ENCODE measurements around the gene TF. TPM values are rescaled to one million over a fixed set of nuclear protein-coding genes. Genes with fewer than 3 reads are reported as not detected.
"Not testable (repeated sequence)": the region's sequence is repeated elsewhere in the genome, so short reads cannot be mapped to it uniquely, and the experiment has no call there.

Gene TF
- total RNA-seq, 2 donors from 2014 or later = 0.85 to 2.6 TPM

GRCh38 chr3:133760916-133761315 is 14.7 kb downstream of the TF start:
- no peak for DNase-seq
- ATAC-seq = no peak
- intact Hi-C loops (cut with DNase I, micrococcal nuclease) = no loop called here

GRCh38 chr3:133761605-133762484 is 15.7 kb downstream of the TF start:
- intact Hi-C loops (cut with DNase I, micrococcal nuclease) = no loop called here
- no peak for ATAC-seq

GRCh38 chr3:133762539-133762938 is 16.3 kb downstream of the TF start:
- DNase-seq (no peak), ATAC-seq (no peak)
- intact Hi-C loops (cut with DNase I, micrococcal nuclease) = no loop called here

More at GRCh38 chr3:133761605-133762484, 15.7 kb downstream of the TF start:
- no peak for DNase-seq

- no peak for ATAC-seq
- intact Hi-C loops (cut with DNase I, micrococcal nuclease) = no loop called here
- DNase-seq = no peak
Measured at GRCh38 chr3:133763797-133764683, 17.8 kb downstream of the TF start.

GRCh38 chr3:133765256-133765655 is 19.1 kb downstream of the TF start:
- DNase-seq (no peak), ATAC-seq (no peak)
- intact Hi-C loops (cut with DNase I, micrococcal nuclease) = no loop called here

GRCh38 chr3:133767607-133768006 is 21.4 kb downstream of the TF start:
- ATAC-seq = no peak
- intact Hi-C loops (cut with DNase I, micrococcal nuclease) = no loop called here
- DNase-seq = no peak

- ATAC-seq (no peak), DNase-seq (no peak)
- intact Hi-C loops (cut with DNase I, micrococcal nuclease) = no loop called here
Measured at GRCh38 chr3:133769536-133769935, 23.3 kb downstream of the TF start.

GRCh38 chr3:133773732-133774131 is 27.5 kb downstream of the TF start:
- no peak for DNase-seq
- no peak for ATAC-seq
- intact Hi-C loops (cut with DNase I, micrococcal nuclease) = no loop called here

- intact Hi-C loops (cut with DNase I, micrococcal nuclease) = no loop called here
- DNase-seq (no peak), ATAC-seq (no peak)
Measured at GRCh38 chr3:133775309-133775708, 29.1 kb downstream of the TF start.

- intact Hi-C loops (cut with DNase I, micrococcal nuclease) = no loop called here
- no peak for DNase-seq
- ATAC-seq = no peak
Measured at GRCh38 chr3:133775835-133776234, 29.6 kb downstream of the TF start.

- DNase-seq (no peak), ATAC-seq (no peak)
- intact Hi-C loops (cut with DNase I, micrococcal nuclease) = no loop called here
Measured at GRCh38 chr3:133776794-133777438, 30.7 kb downstream of the TF start.

- ATAC-seq (no peak), DNase-seq (no peak)
- intact Hi-C loops (cut with DNase I, micrococcal nuclease) = no loop called here
Measured at GRCh38 chr3:133777807-133778568, 31.8 kb downstream of the TF start.

GRCh38 chr3:133779626-133780203 is 33.5 kb downstream of the TF start:
- intact Hi-C loops (cut with DNase I, micrococcal nuclease) = no loop called here
- DNase-seq = no peak
- ATAC-seq = no peak

- ATAC-seq; intact Hi-C loops (cut with DNase I, micrococcal nuclease); DNase-seq: not testable (repeated sequence)
Measured at GRCh38 chr3:133780756-133781155, 34.6 kb downstream of the TF start.

GRCh38 chr3:133781570-133781969 is 35.4 kb downstream of the TF start:
- ATAC-seq (no peak), DNase-seq (no peak)
- intact Hi-C loops (cut with DNase I, micrococcal nuclease) = no loop called here

- ATAC-seq (no peak), DNase-seq (no peak)
- intact Hi-C loops (cut with DNase I, micrococcal nuclease) = no loop called here
Measured at GRCh38 chr3:133782454-133782853, 36.3 kb downstream of the TF start.

GRCh38 chr3:133783762-133784161 is 37.6 kb downstream of the TF start:
- no peak for ATAC-seq
- intact Hi-C loops (cut with DNase I, micrococcal nuclease) = no loop called here
- no peak for DNase-seq

GRCh38 chr3:133788024-133788423 is 41.8 kb downstream of the TF start:
- intact Hi-C loops (cut with DNase I, micrococcal nuclease) = no loop called here
- no peak for ATAC-seq

More at GRCh38 chr3:133788024-133788423, 41.8 kb downstream of the TF start:
- no peak for DNase-seq

All from left colon (tissue), 2 donors.